Fibroblast of lung (primary cell): ENCODE measurements around the gene HCLS1. TPM values are rescaled to one million over a fixed set of nuclear protein-coding genes. Genes with fewer than 3 reads are reported as not detected.
"Not testable (repeated sequence)": the region's sequence is repeated elsewhere in the genome, so short reads cannot be mapped to it uniquely, and the experiment has no call there.

Experiments used
- DNase-seq, 2 donors: peaks; one replicate each; pipeline versions ENCODE4 v3.0.0 to v3.0.0-alpha.2; 2010; ENCODE audit warnings: low read depth in 2 of 2
- H2AFZ ChIP-seq: 2 replicates; pipeline ENCODE4 v1.5.1; 2012; ENCODE audit warnings: low read length, control low read depth, inconsistent platforms
- H3K27ac ChIP-seq: 2 replicates; pipeline ENCODE4 v1.5.1; 2011; ENCODE audit warnings: low read length, control low read depth; ENCODE audit not compliant: insufficient read depth
- H3K27me3 ChIP-seq: 2 replicates; pipeline ENCODE4 v1.5.1; 2011; ENCODE audit warnings: mild to moderate bottlenecking, low read length; ENCODE audit not compliant: control insufficient read depth, insufficient read depth
- H3K36me3 ChIP-seq: 2 replicates; pipeline ENCODE4 v1.5.1; 2011; ENCODE audit warnings: low read length; ENCODE audit not compliant: control insufficient read depth, insufficient read depth
- H3K4me1 ChIP-seq: 2 replicates; pipeline ENCODE4 v1.5.1; 2011; ENCODE audit warnings: low read length; ENCODE audit not compliant: control insufficient read depth, insufficient read depth; ENCODE audit errors: extremely low read depth
- H3K4me2 ChIP-seq: 2 replicates; pipeline ENCODE4 v1.5.1; 2011; ENCODE audit warnings: low read length, control low read depth; ENCODE audit not compliant: insufficient read depth; ENCODE audit errors: extremely low read depth
- H3K4me3 ChIP-seq, 4 experiments: fragments of 200-600 bp in 1 of 4; sonication (generic) in 1 of 4; replicated peaks in 1 of 4; 2 replicates each; pipeline ENCODE4 v1.5.1; 2011 to 2016; ENCODE audit warnings: low read length in 4 of 4, low read depth in 3 of 4, mild to moderate bottlenecking in 3 of 4, control low read depth in 2 of 4, inconsistent platforms in 1 of 4, mixed read lengths in 1 of 4; ENCODE audit not compliant: insufficient read depth in 1 of 4; ENCODE audit errors: control extremely low read depth in 1 of 4
- H3K79me2 ChIP-seq: 2 replicates; pipeline ENCODE4 v1.5.1; 2012; ENCODE audit warnings: mild to moderate bottlenecking, low read length, inconsistent platforms; ENCODE audit not compliant: control insufficient read depth, insufficient read depth
- H3K9ac ChIP-seq: 2 replicates; pipeline ENCODE4 v1.5.1; 2011; ENCODE audit warnings: mild to moderate bottlenecking, low read length, control low read depth; ENCODE audit not compliant: insufficient read depth
- H3K9me3 ChIP-seq: 2 replicates; pipeline ENCODE4 v1.5.1; 2012; ENCODE audit warnings: low read depth, low read length; ENCODE audit not compliant: control insufficient read depth, insufficient read depth
- H4K20me1 ChIP-seq: 2 replicates; pipeline ENCODE4 v1.5.1; 2011; ENCODE audit warnings: low read length; ENCODE audit not compliant: control insufficient read depth, insufficient read depth; ENCODE audit errors: extremely low read depth
- CTCF ChIP-seq, 2 donors: IDR thresholded peaks in 1 of 2; conservative IDR thresholded peaks in 1 of 2; 1 replicate in 1 of 2; 2 replicates in 1 of 2; pipeline ENCODE4 v1.5.1; 2011 to 2012; ENCODE audit warnings: low read length in 2 of 2, control low read depth in 1 of 2, inconsistent platforms in 1 of 2, low read depth in 1 of 2, mild to moderate bottlenecking in 1 of 2
- EZH2 ChIP-seq: IDR thresholded peaks from 2 replicates; pipeline ENCODE4 v1.5.1; 2012; ENCODE audit warnings: low read length, control low read depth, mild to moderate bottlenecking; ENCODE audit errors: missing control alignments
- polyA plus RNA-seq, 2 donors: library from polyadenylated mRNA; depleted of rRNA in 1 of 2; stranded (reverse) in 1 of 2; unstranded in 1 of 2; fragments of >200 nt; gene quantifications; 2 replicates each; pipeline ENCODE4 v1.2.1, GENCODE V29; 2011 to 2012; ENCODE audit warnings: missing spikeins in 1 of 2
- total RNA-seq: library from RNA; depleted of rRNA; stranded (reverse); fragments of >200 nt; gene quantifications from 2 replicates; pipeline ENCODE4 v1.2.1, GENCODE V29; 2014

Gene HCLS1
- total and polyA plus RNA-seq, 2 donors (not counting 1 experiment from before 2014, with no cell fraction given) = 0.66 to 7.7 TPM

- H4K20me1 ChIP-seq = no peaks in the 10 kb centered on the region
- H3K27me3 ChIP-seq = no peaks in the 10 kb centered on the region
- H3K9me3 ChIP-seq = no peaks in the 10 kb centered on the region
- DNase-seq = no peak
- no peaks in the 10 kb centered on the region for H3K4me1 ChIP-seq
- H3K36me3 ChIP-seq = no peaks in the 10 kb centered on the region
- no peak overlapping the region for H3K27ac ChIP-seq
- no peak overlapping the region for H2AFZ ChIP-seq
- no peak overlapping the region for H3K9ac ChIP-seq
- no peak overlapping the region for H3K4me3 ChIP-seq
- H3K79me2 ChIP-seq = no peaks in the 10 kb centered on the region
- H3K4me2 ChIP-seq = no peak overlapping the region
- no peak for TF ChIP-seq EZH2
- no peak for TF ChIP-seq CTCF (conservative IDR thresholded peaks at IDR 0.05 in 1 of 2, IDR thresholded peaks at IDR 0.05 in 1 of 2; ENCODE audit: low read depth in 1 of 2, low read length in 2 of 2)
Measured at GRCh38 chr3:121690777-121691405, 30.2 kb upstream of the HCLS1 start.

- not testable (repeated sequence) for H2AFZ ChIP-seq, H3K36me3 ChIP-seq, H3K79me2 ChIP-seq, H3K4me3 ChIP-seq, DNase-seq, H3K27me3 ChIP-seq, H3K4me2 ChIP-seq, H3K27ac ChIP-seq, H3K9ac ChIP-seq, H3K9me3 ChIP-seq, H4K20me1 ChIP-seq, H3K4me1 ChIP-seq
Measured at GRCh38 chr3:121688747-121689146, 28.0 kb upstream of the HCLS1 start.

DNA sequence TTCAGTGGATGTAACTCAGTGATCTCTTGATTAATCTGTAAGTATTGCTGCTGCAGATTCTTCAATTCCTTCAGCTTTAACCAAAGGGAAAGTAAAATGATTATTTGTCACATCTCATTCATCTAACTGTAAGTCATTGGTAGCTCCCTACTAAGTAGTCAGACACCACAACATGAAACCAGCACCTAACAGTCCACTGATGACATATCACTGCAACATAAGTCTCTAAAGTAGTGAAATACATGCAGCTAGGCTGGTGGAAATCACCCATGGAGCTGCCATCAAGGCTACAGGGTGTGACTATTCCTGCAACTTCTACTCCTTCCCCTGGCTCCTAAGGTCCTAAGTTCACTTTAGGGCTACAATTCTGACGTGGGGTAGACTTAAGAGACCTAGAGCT is 21.1 kb upstream of the HCLS1 start:
- no peak overlapping the region for H3K4me3 ChIP-seq
- no peak for TF ChIP-seq EZH2
- no peak for TF ChIP-seq CTCF (conservative IDR thresholded peaks at IDR 0.05 in 1 of 2, IDR thresholded peaks at IDR 0.05 in 1 of 2; ENCODE audit: low read depth in 1 of 2, low read length in 2 of 2)
- no peaks in the 10 kb centered on the region for H3K79me2 ChIP-seq

More for the DNA sequence above, 21.1 kb upstream of the HCLS1 start:
- no peaks in the 10 kb centered on the region for H4K20me1 ChIP-seq
- no peaks in the 10 kb centered on the region for H3K9me3 ChIP-seq
- no peak overlapping the region for H3K27ac ChIP-seq
- H3K4me1 ChIP-seq = no peaks in the 10 kb centered on the region
- H2AFZ ChIP-seq = no peak overlapping the region
- peaks cover 7% of the 10 kb centered on the region for H3K36me3 ChIP-seq
- no peak for DNase-seq
- H3K9ac ChIP-seq = no peak overlapping the region
- H3K4me2 ChIP-seq = no peak overlapping the region
- H3K27me3 ChIP-seq = no peaks in the 10 kb centered on the region
